ENCODE results near the gene TNFRSF8. TPM values are rescaled to one million over a fixed set of nuclear protein-coding genes. Genes with fewer than 3 reads are reported as not detected.

The TNFRSF8 gene
- total RNA-seq, 1 experiment from 2014 or later: 2.9 TPM

DNA sequence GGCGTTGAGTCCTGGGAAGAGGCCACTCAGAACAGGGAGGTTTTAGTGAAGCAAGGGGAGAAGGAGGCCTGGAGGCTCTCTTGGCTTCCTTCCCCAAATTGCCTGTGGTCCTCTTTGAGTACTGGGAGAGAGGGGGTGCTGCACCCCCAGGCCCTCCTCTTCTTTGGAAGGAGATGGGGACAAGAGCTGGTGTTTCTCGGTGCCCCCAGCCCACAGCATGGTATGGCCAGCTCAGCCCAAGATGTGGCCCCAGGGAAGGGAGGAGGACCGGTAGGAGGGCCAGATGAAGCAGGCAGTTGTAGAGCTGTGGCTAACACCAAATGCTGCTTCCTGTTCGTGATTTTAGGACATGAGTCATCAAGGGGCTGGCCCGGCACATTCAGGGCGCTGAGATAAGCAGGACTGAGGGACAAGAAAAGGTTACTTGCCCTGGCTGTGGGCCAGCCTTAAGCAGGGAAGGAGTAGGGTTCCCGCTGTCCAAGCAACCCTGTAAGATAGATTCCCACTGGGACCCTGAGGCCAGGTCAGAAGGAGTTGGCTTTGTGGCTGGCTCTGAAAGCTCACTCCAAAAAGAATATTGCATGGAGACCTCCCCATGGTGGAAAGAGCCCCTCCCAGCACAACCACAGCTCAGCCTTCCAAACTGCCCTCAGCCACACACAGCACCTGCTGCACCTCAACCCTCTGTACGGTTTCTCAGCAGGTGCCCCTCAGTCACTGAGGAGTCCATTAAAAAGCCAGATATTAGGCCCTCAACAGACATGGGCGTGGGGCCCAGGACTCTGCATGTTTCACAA, 98.8 kb downstream of the TNFRSF8 start:
- Histone ChIP-seq H2BK5ac (ENCODE audit: insufficient read length, low read length) (no peak overlapping the region), H2BK120ac (ENCODE audit: low read depth, low read length, poor library complexity, severe bottlenecking) (no peak overlapping the region), H2BK20ac (ENCODE audit: low read depth, low read length, poor library complexity, severe bottlenecking) (no peak overlapping the region), H3K23ac (ENCODE audit: insufficient read length, low read depth, low read length) (no peak overlapping the region), H3K4me2 (ENCODE audit: insufficient read depth, insufficient read length, low read length) (no peak overlapping the region), H3K23me2 (ENCODE audit: insufficient read length, low read depth, low read length, poor library complexity, severe bottlenecking) (no peaks in the 10 kb centered on the region), H2BK12ac (ENCODE audit: insufficient read length, low read depth, low read length) (no peak overlapping the region), H3K4me1 (ENCODE audit: insufficient read depth, low read length) (peaks cover 8% of the 10 kb centered on the region; the same call in 1 of the 2 replicates), H3K79me2 (ENCODE audit: insufficient read depth, low read length) (no peaks in the 10 kb centered on the region), H3K18ac (ENCODE audit: insufficient read length, low read depth, low read length) (no peak overlapping the region), H3K9me3 (ENCODE audit: control insufficient read depth, low read depth, low read length) (no peaks in the 10 kb centered on the region), H3K27me3 (ENCODE audit: insufficient read depth, low read length) (no peaks in the 10 kb centered on the region; the same call in 1 of the 2 replicates), H4K5ac (ENCODE audit: insufficient read length, low read depth, low read length) (no peak overlapping the region), H3K56ac (ENCODE audit: insufficient read length, low read depth, low read length) (no peak overlapping the region), H2BK15ac (ENCODE audit: low read depth, low read length) (no peak overlapping the region), H4K20me1 (ENCODE audit: control insufficient read depth, insufficient read depth, insufficient read length) (no peaks in the 10 kb centered on the region), H4K8ac (replicated peaks; ENCODE audit: insufficient read length, low read depth, low read length) (no peak overlapping the region), H3K14ac (ENCODE audit: insufficient read depth, low read length) (no peak overlapping the region), H2AFZ (ENCODE audit: low read length) (no peak overlapping the region), H2AK5ac (ENCODE audit: insufficient read length, low read length) (no peak overlapping the region), H3K9ac (ENCODE audit: extremely low read depth, insufficient read length, low read length) (no peak overlapping the region), H3T11ph (ENCODE audit: low read length) (no peak overlapping the region), H3K4ac (ENCODE audit: low read depth, low read length) (no peak overlapping the region), H3K27ac (ENCODE audit: insufficient read length, low read depth, low read length) (no peak overlapping the region), H3K79me1 (ENCODE audit: insufficient read depth, low read depth, low read length, poor library complexity, severe bottlenecking) (no peaks in the 10 kb centered on the region), H4K91ac (ENCODE audit: insufficient read length, low read depth, low read length) (no peak overlapping the region)
- H3K9me3 Mint-ChIP-seq: no peaks in the 10 kb centered on the region; a peak in 1 of 5 replicates
- no peak overlapping the region for H3K4me3 Mint-ChIP-seq
- peaks cover 26% of the 10 kb centered on the region for H3K27me3 Mint-ChIP-seq (ENCODE audit: low read depth)
- H3K36me3 Mint-ChIP-seq (ENCODE audit: insufficient read depth in 1 of 3, low read depth in 3 of 3): no peaks in the 10 kb centered on the region; a peak in 1 of 7 replicates
- DNase-seq: peak; percentile 65
- no peak overlapping the region for H3K27ac Mint-ChIP-seq
- peaks cover 19 to 24% of the 10 kb centered on the region in 2 experiments for H3K4me1 Mint-ChIP-seq
- WGBS (ENCODE audit: extremely low coverage, insufficient read length, low lambda C conversion rate): no CpG with 5 or more reads among the region's 9 CpGs
- TF ChIP-seq, protein P1, sequence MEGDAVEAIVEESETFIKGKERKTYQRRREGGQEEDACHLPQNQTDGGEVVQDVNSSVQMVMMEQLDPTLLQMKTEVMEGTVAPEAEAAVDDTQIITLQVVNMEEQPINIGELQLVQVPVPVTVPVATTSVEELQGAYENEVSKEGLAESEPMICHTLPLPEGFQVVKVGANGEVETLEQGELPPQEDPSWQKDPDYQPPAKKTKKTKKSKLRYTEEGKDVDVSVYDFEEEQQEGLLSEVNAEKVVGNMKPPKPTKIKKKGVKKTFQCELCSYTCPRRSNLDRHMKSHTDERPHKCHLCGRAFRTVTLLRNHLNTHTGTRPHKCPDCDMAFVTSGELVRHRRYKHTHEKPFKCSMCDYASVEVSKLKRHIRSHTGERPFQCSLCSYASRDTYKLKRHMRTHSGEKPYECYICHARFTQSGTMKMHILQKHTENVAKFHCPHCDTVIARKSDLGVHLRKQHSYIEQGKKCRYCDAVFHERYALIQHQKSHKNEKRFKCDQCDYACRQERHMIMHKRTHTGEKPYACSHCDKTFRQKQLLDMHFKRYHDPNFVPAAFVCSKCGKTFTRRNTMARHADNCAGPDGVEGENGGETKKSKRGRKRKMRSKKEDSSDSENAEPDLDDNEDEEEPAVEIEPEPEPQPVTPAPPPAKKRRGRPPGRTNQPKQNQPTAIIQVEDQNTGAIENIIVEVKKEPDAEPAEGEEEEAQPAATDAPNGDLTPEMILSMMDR (conservative IDR thresholded peaks at IDR 0.05): no peak
